ENCODE data around the gene STK4.

Gene STK4

GRCh38 chr20:45032781-45033180 is 66.5 kb downstream of the STK4 start:
- DNase-seq: no peak

- no peak for DNase-seq
Measured at GRCh38 chr20:45034436-45034835, 68.1 kb downstream of the STK4 start.

- DNase-seq: no peak
Measured at GRCh38 chr20:45036044-45036755, 69.9 kb downstream of the STK4 start.

GRCh38 chr20:45037050-45037449 is 70.7 kb downstream of the STK4 start:
- no peak for DNase-seq

GRCh38 chr20:45037635-45038034 is 71.3 kb downstream of the STK4 start:
- DNase-seq: no peak

- DNase-seq: no peak
Measured at GRCh38 chr20:45038745-45039474, 72.6 kb downstream of the STK4 start.

- no peak for DNase-seq
Measured at GRCh38 chr20:45039475-45039820, 73.1 kb downstream of the STK4 start.

GRCh38 chr20:45041464-45042337 is 75.4 kb downstream of the STK4 start:
- no peak for DNase-seq

GRCh38 chr20:45042978-45043377 is 76.7 kb downstream of the STK4 start:
- DNase-seq: no peak

- no peak for DNase-seq
Measured at GRCh38 chr20:45044084-45044573, 77.8 kb downstream of the STK4 start.

- no peak for DNase-seq
Measured at GRCh38 chr20:45044601-45045000, 78.3 kb downstream of the STK4 start.

- no peak for DNase-seq
Measured at GRCh38 chr20:45047581-45048119, 81.3 kb downstream of the STK4 start.

GRCh38 chr20:45049438-45049837 is 83.1 kb downstream of the STK4 start:
- no peak for DNase-seq

- no peak for DNase-seq
Measured at GRCh38 chr20:45049904-45050471, 83.7 kb downstream of the STK4 start.

GRCh38 chr20:45051204-45052060 is 85.1 kb downstream of the STK4 start:
- no peak for DNase-seq

- no peak for DNase-seq
Measured at GRCh38 chr20:45052698-45053429, 86.6 kb downstream of the STK4 start.

GRCh38 chr20:45053430-45054351 is 87.4 kb downstream of the STK4 start:
- DNase-seq: no peak

- no peak for DNase-seq
Measured at GRCh38 chr20:45055056-45055455, 88.7 kb downstream of the STK4 start.

- DNase-seq: no peak
Measured at GRCh38 chr20:45056473-45057173, 90.3 kb downstream of the STK4 start.
